ENCODE data around the gene KIF16B. TPM values are rescaled to one million over a fixed set of nuclear protein-coding genes. Genes with fewer than 3 reads are reported as not detected.
"Not testable (repeated sequence)": the region's sequence is repeated elsewhere in the genome, so short reads cannot be mapped to it uniquely, and the experiment has no call there.

The KIF16B gene, protein sequence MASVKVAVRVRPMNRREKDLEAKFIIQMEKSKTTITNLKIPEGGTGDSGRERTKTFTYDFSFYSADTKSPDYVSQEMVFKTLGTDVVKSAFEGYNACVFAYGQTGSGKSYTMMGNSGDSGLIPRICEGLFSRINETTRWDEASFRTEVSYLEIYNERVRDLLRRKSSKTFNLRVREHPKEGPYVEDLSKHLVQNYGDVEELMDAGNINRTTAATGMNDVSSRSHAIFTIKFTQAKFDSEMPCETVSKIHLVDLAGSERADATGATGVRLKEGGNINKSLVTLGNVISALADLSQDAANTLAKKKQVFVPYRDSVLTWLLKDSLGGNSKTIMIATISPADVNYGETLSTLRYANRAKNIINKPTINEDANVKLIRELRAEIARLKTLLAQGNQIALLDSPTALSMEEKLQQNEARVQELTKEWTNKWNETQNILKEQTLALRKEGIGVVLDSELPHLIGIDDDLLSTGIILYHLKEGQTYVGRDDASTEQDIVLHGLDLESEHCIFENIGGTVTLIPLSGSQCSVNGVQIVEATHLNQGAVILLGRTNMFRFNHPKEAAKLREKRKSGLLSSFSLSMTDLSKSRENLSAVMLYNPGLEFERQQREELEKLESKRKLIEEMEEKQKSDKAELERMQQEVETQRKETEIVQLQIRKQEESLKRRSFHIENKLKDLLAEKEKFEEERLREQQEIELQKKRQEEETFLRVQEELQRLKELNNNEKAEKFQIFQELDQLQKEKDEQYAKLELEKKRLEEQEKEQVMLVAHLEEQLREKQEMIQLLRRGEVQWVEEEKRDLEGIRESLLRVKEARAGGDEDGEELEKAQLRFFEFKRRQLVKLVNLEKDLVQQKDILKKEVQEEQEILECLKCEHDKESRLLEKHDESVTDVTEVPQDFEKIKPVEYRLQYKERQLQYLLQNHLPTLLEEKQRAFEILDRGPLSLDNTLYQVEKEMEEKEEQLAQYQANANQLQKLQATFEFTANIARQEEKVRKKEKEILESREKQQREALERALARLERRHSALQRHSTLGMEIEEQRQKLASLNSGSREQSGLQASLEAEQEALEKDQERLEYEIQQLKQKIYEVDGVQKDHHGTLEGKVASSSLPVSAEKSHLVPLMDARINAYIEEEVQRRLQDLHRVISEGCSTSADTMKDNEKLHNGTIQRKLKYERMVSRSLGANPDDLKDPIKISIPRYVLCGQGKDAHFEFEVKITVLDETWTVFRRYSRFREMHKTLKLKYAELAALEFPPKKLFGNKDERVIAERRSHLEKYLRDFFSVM (N-terminal part only)
- 3.2 and 6.1 TPM in 2 replicates for total RNA-seq (2014; rRNA removed; shearing (Covaris generic))

DNA sequence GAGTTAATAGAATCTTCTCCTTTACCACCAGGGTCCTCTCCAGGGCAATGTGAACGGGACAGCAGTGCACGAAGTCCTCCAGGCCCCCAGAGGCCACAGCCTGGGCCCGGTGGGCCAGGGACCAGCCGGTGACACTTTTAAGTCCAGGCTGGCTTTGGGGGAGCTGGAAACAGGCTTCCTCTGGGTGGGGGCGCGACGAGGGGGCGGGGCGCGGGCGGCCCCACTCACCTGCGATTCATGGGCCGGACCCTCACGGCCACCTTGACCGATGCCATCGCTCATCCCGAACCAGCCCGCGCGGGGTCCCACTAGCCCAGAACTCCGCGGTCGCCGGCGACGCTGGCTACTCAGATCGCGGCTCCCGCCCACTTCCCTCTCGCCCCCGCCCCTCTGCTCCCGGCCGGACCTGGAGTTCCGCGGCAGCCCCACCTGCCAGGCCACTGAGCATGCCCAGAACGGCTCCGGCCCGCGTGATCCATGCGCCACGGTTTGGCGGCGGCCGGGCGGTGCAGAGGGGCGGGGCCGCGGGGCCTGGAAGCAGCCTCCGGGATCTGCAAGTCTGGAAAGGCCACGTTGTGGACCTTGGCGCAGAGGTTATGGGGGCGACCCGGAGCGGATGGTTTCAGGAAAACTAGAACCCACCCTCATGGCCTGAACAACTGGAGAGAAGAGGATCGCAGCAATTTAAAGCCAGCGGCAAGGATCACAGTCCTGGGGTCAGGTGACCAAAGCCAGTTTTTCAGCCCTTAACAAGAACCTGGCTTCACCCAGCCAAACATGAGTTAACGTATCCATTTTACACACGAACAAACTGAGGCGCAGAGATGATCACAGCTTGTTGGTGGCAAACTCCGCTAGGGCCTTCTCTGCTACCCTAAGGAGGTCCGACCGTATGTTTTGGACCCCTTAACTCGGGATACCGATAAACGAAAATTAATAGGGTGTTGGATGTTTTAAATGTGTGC, at the start of gene KIF16B:
TSS of gene KIF16B (minus strand) at position 448 of the 965 bp plus-strand sequence. CDS start at position 275, 173 bp downstream.
- DNase-seq (ENCODE audit: low read depth) = peak; percentile 93

DNA sequence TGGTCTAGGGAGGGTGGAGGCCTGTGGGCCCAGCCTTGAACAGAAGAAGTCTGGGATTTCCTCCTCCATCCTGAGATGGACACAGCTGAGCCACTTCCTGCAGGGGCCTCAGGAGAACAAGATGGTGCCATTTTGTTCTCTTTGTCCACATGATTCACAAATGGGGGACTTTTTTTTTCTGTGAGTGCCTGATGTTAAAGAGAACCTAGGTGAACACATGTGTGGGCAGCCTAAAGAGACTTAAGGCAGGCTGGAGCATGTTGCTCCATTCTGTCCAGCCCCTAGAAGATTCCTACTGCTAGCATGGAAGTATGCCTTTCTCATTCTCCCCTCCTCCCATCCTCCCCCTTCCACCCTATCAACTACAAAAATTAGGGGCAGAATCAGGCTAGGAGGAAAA, 49.3 kb upstream of the KIF16B start:
- no peak for DNase-seq (ENCODE audit: low read depth)

DNA sequence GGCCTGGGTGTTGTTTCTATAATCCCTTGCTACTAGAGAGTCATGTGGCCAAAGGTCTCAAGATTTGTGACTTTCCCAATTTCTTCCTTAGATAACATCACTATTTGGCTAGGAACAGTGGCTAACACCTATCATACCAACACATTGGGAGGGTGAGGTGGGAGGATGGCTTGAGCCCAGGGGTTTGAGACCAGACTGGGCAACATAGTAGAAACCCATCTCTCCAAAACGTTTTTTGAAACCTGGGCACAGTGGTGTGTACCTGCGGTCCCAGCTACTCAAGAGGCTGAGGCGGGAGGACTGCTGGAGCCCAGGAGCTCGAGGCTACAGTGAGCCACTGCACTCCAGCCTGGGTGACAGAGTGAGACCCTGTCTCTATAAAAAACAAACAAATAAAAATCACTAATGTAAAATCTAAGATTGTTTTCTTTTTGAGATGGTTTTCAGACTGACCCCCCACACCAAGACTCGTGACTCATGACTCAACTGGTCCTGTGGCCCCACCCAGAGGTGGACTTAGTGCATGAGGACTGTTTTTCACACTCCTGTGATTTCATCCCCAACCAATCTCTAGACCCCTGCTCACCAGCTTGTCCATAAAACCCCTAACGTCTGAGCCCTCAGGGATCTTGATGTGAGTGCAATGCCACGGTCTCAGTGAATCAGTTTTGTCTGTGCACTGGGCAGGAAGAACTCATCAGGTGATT, 48.3 kb upstream of the KIF16B start:
- no peak for DNase-seq (ENCODE audit: low read depth)

DNA sequence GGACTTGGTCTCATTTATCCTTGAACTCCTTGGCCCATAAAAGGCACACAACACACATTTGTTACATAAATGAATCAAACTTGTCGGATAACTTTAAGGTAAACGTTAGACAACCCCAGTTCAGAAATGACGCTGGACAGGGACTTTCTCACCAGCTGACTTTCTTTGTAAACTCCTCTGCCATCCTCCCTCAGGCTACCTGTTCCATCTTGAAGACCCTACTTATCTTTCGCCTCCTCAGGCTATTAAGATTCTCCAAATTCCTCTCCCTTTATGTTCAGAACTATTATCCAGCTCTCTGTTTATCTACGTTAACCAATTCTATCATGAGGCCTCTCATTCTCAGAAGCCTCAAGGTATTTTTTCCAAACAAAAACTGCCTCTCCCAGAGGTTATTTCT, 47.7 kb upstream of the KIF16B start:
- DNase-seq (ENCODE audit: low read depth) = no peak

DNA sequence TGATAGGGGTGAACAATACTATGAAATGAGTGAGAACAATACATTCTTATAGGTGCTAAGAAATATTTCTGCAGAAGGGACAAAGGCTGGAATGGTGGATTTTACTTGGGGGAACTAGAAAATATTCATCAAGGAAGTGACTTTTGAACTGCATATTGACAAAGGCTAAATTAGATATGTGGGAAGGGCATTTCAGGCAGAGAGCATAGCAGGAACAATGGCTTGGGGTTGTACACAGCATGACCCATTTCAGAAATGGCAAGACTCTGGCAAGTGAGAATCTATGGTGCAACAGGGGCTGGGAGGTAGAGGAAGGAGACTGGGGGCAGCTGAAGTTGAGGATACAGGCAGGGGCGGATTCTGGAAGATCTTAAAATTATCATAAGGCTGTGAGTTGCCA, 46.7 kb upstream of the KIF16B start:
- DNase-seq (ENCODE audit: low read depth) = no peak

DNA sequence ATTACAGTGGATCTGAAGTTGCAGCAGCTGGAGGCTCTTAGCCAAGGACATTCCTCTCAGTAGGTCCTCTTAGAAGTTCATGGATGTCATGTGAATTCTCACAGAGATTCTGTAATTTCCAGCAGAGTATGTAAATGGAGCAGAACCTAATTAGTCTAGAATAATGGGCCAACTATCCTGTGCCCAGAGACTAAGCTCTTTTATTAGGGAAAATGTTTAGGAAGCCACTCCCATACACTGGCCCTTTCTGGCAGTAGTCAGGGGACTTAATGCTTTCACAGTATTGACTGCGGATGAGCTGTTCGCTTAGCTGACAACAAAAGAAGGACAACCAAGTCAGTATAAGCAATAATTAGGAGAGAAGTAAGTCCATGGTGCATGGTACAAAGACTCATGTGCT, 43.8 kb upstream of the KIF16B start:
- DNase-seq (ENCODE audit: low read depth) = no peak

DNA sequence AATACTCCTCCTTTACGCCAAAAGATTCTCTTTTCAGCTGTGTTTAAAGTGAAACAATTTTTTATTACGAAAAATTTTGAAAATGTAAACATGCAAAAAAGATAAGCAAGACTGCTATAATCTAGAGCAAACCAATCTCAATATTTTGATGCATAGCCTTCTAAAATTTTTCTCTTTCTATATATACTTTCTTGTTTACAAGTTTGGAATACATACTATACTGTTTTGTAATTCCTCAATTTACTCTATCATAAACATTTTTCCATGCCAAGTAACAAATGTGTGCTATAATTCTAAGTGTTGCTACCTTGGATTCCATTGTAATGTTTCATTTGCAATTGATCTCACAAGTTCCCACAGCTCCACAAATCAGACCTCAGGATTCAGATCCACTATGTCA, 43.1 kb upstream of the KIF16B start:
- no peak for DNase-seq (ENCODE audit: low read depth)

DNA sequence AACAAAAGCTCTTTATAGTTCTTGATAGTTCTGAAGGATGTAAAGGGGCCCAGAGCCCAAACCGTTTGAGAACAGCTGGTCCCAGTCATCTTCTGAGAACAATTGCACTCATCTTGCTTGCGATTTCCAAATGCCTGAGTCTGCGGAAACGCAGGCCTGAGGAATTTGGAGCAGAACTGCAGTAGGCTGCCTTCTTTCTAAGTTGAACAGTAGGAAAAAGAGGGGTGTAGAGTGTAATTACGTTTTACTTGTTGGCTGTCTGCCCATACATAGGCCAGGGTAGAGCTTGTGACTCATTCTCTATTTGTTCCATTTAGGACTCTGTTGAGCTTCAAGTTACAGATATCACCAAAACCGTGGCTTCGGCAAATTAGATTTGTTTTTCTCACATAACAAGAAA, 42.0 kb upstream of the KIF16B start:
- DNase-seq (ENCODE audit: low read depth) = peak; percentile 59

DNA sequence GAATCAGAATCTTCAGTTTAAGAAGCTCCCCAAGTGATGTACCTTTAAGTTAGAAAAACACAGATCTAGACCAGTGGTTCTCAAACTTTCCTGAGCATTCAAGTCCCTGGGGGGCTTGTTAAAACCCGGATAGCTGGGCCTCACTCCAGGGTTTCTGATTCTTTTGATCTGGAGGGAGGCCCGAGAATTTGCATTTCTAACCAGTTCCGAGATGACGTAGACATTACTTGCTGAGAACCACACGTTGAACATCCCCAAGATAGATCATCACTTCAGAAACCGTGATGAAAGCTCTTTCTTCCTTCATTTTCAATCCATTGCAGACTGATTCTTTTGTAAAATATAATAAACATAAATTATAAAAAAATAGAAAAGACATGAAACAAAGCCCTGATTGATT, 40.7 kb upstream of the KIF16B start:
- DNase-seq (ENCODE audit: low read depth) = no peak

DNA sequence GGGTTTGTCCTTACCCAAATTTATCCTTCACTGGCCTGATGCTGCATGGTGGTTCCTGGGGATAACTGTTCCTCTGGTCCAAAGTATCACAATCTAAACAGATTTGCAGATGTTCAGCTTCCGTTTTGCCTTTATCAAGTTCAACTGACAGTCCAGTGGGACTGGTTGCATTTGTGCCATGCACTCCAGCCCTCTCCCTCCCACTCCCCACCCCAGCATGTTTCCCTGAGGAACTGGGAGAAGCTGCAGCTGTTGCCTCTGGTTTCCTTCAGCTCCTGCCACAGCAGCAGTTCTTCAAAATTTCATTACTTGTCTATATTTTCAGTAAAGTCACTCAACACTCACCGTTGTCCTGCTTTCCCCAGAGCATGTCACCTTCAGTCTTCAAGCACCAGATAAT, 39.5 kb upstream of the KIF16B start:
- no peak for DNase-seq (ENCODE audit: low read depth)

DNA sequence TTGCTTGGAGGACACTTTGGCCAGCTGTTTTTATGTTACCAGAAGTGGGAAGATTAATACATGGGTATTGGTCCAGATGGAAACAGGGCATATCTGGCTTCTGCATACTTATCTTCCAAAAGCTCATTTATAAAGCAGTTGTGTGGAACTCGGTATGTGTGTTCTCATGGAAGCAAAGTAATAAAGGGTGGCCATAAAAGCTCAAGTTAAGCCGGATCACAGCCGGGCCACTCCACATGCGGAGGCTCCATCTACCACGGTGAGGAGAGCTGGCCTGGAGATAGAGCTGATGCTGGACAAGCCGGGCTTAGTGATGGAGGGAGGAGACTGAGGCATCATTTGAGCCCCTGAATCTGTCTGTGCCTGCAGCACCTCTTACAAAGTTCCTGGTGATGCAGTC, 38.6 kb upstream of the KIF16B start:
- DNase-seq (ENCODE audit: low read depth) = no peak

DNA sequence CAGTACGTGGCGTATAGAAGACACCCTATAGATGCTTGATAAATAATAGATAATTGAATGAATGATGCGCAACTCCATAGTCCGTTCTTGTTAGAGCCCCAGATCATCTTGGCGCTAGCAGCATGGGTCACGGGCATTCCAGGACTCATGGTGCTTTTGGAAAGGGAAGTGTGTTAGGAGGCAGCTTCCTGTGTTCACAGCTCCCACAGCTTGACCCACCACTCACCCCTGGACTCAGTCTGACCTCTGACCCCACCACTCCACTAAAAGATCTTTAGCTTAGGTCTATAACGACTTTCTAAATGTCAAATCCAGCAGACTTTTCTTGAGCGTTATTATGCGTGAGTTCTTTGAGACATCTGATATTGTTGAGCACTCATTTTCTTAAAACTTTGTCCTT, 35.8 kb upstream of the KIF16B start:
- DNase-seq (ENCODE audit: low read depth) = no peak

DNA sequence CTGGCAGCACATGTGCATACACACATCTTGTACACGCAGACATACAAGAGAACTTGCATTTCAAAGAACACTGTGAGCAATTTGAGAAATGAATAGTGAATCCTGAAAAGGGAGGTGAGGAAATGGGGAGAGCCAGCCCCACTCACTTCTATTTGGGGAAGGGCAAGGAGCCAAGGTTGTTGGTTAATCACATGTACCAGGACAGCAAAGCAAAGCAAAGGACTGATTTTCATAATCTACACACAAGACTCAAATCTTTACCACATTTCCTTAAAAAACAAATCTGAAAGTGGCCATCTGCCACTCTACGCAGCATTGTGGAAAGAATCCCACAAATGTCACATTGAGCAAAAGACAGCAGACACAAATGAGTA, 35.0 kb upstream of the KIF16B start:
- no peak for DNase-seq (ENCODE audit: low read depth)

DNA sequence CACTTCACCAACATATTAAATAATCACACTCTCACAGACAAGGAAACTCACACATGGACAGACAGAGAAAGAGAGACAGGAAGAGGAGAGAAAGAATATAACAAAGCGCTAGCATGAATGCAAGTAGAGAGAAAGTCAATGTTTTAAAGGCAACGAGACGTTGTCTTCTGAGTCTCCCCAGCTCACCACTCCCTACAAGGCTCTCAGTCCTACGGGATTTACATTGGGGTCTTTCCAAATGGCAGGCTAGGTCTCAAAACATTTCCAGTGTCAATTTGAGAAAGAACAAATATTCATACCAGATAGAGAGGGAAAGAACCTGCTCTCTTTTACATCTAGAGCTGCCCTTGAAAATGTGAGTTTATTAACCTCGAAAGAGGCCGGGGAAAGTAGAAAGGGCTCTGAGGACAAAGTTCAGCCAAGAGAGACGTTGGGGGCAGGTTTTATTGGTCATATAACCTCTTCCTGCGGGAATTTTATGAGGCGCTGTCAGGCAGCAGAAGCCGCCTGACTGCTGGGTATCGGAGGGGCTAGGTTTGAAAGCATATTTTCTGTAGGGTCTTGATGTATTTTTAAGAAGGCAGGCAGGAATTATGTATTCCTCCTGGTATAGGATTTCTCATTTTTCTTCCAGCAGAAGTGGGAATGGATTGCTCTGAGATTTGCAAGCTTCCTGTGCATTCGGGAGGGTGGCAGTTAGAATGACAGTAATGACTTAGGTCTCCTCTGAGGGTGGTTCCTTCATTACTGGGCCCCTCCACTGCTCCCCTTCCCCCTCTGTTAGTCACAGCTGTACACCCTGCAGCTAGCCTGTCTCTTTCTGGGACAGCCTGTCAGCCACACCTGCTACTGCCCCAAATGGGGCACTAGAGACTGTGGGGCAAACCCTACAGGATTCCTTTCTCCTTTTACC, 34.4 kb upstream of the KIF16B start:
- no peak for DNase-seq (ENCODE audit: low read depth)

DNA sequence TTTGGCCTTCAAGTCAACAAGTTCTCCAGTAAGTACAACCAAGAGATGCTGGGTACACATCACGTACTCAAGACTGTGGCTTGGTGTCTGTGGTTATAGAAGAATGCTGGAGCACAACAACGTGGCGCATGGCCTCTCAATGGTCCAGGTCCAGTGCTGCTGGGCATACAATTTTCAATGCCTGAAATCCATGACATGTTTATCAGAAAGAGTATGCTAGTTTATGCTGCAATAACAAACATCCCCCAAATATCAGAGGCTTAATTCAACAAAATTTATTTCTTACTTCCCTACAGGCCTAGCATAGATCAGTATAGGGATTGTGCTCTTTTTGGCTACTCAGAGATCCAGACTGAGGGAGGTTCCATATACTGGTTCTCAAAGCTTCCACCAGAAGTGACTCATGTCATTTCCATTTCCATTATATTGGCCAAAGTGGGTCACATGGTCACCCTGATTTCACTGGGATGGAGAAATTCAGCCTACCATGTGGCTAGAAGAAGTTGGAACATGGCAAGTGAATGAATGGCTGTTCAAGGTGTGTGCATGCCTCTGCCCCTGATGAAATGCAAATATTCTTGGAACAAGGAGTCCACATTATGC, 33.3 kb upstream of the KIF16B start:
- no peak for DNase-seq (ENCODE audit: low read depth)

DNA sequence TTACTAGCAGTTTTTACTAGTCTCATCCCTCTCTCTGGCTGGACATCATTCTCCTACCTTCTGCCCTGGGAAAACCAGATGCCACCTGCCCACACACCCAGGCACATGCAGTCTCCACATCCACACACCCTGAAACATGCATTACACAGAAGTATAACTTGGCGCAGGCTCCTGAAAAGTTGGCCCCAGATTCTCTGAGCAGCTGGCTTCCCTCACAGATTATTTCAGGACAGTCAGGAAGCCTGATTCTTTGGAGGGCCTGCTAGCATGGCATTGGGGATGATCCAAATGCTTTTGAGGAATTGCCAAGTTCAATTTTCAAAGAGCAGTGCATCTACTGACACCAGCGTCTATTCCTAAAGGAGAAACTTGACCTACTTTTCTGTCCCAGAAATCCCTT, 27.8 kb upstream of the KIF16B start:
- no peak for DNase-seq (ENCODE audit: low read depth)

DNA sequence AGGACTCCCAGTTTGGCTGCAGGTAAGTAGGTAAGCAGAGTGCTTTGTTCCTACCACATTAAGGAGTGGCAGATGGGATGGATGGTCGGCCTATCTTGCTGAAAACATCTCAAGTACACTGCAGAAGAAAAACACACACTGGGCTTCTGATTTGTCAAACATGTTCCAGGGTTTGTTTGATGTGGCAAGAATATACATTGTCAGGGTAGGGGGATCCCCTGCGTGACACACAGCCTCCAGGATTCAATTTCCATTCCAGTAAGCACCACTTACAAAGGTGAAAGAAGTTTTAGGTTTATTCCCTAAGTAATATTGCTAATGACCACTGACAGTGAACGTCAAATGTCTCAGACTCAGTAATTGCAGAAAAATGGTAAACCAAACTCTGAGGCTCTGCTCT, 26.0 kb upstream of the KIF16B start:
- no peak for DNase-seq (ENCODE audit: low read depth)

DNA sequence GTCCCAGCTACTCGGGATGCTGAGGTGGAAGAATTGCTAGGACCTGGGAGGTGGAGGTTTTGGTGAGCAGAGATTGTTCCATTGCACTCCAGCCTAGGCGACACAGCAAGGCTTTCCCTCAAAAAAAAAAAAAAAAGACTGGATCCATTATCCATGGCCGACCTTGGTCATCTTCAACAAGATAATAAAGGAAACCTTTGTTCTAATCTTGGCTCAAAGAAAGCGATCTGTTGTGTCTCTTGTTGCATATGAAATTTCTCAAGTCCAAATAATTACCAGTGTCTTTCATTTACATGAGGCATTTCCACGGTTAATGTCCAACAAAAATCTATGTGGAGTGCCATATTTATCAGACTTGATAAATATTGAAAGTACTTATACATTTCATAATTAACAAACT, 23.7 kb upstream of the KIF16B start:
- DNase-seq (ENCODE audit: low read depth) = no peak

DNA sequence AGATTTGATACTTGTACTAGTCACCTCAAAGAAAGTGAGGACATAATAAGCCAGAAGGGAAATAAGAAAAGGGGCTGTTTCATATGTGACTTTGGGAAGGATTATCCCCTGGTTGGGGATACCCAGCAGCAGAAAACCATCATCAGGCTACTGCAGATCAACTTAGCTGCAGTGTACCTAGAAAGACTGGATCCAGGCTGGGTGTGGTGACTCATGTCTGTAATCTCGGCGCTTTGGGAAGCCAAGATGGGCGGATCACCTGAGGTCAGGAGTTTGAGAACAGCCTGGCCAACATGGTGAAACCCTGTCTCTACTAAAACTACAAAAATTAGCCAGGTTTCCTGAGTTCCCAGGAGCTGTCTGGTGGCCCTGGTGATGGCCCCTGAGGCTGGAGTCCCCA, 23.2 kb upstream of the KIF16B start:
- not testable (repeated sequence) for DNase-seq (ENCODE audit: low read depth)
